NOMO-1 treated with DMSO at 0.1 percent for 48 hours (cell line): ENCODE measurements around the gene ARL6IP4.

Experiments used
- DNase-seq: peaks from one replicate; lab custom pipeline; 2025; ENCODE audit not compliant: unreplicated experiment; lab: John Stamatoyannopoulos, UW

The ARL6IP4 gene

GRCh38 chr12:122989874-122990419 lies 9.5 kb downstream of the ARL6IP4 start:
- no peak for DNase-seq

- no peak for DNase-seq
Observed at GRCh38 chr12:122990561-122990960, 10.1 kb downstream of the ARL6IP4 start.

GRCh38 chr12:122990961-122991622 lies 10.6 kb downstream of the ARL6IP4 start:
- DNase-seq: no peak

GRCh38 chr12:122991623-122992275 lies 11.3 kb downstream of the ARL6IP4 start:
- no peak for DNase-seq

GRCh38 chr12:122992386-122992785 lies 11.9 kb downstream of the ARL6IP4 start:
- DNase-seq: no peak

GRCh38 chr12:122994140-122994675 lies 13.7 kb downstream of the ARL6IP4 start:
- DNase-seq: no peak

- DNase-seq: no peak
Observed at GRCh38 chr12:122994781-122995502, 14.5 kb downstream of the ARL6IP4 start.

- DNase-seq: no peak
Observed at GRCh38 chr12:122995503-122996187, 15.2 kb downstream of the ARL6IP4 start.

- no peak for DNase-seq
Observed at GRCh38 chr12:122996188-122996601, 15.7 kb downstream of the ARL6IP4 start.

- DNase-seq: no peak
Observed at GRCh38 chr12:122996621-122997342, 16.3 kb downstream of the ARL6IP4 start.

GRCh38 chr12:122997343-122998250 lies 17.1 kb downstream of the ARL6IP4 start:
- DNase-seq: no peak

GRCh38 chr12:122998316-122998715 lies 17.8 kb downstream of the ARL6IP4 start:
- DNase-seq: no peak

GRCh38 chr12:122999196-122999946 lies 18.9 kb downstream of the ARL6IP4 start:
- DNase-seq: no peak

- DNase-seq: no peak
Observed at GRCh38 chr12:122999986-123000420, 19.5 kb downstream of the ARL6IP4 start.

GRCh38 chr12:123000578-123000977 lies 20.1 kb downstream of the ARL6IP4 start:
- DNase-seq: no peak

- DNase-seq: no peak
Observed at GRCh38 chr12:123001464-123001863, 21.0 kb downstream of the ARL6IP4 start.

- no peak for DNase-seq
Observed at GRCh38 chr12:123003257-123003656, 22.8 kb downstream of the ARL6IP4 start.

- no peak for DNase-seq
Observed at GRCh38 chr12:123004287-123004686, 23.8 kb downstream of the ARL6IP4 start.
